RWPE2 (cell line): ENCODE measurements around the gene PLCB1.
A peak's percentile ranks its signal among the peaks of the same experiment; 100 is the strongest.

ENCODE experiments used
- ATAC-seq: fragments of 200-7000 bp; cut with Tn5 transposase; 3 replicates; pipeline ENCODE4 v1.9.1; 2021; ENCODE audit warnings: low read depth
- DNase-seq: peaks from one replicate; pipeline ENCODE4 v3.0.0-alpha.2; 2020; ENCODE audit warnings: low spot score
- H3K27ac ChIP-seq: fragments of 450-650 bp; 2 replicates; pipeline ENCODE4 v1.5.1; 2017; ENCODE audit warnings: mild to moderate bottlenecking; ENCODE audit not compliant: poor library complexity, severe bottlenecking
- H3K27me3 ChIP-seq: fragments of 250-450 bp; sonication (Bioruptor Pico); 2 replicates; pipeline ENCODE4 v1.5.1; 2021; ENCODE audit warnings: mild to moderate bottlenecking, moderate library complexity; ENCODE audit not compliant: insufficient read depth, poor library complexity, severe bottlenecking
- H3K36me3 ChIP-seq: fragments of 250-450 bp; sonication (Bioruptor Pico); 2 replicates; pipeline ENCODE4 v1.5.1; 2020; ENCODE audit warnings: low read depth, mild to moderate bottlenecking, moderate library complexity
- H3K4me1 ChIP-seq: fragments of 250-450 bp; sonication (Bioruptor Pico); 2 replicates; pipeline ENCODE4 v1.5.1; 2021; ENCODE audit warnings: mild to moderate bottlenecking, moderate library complexity; ENCODE audit not compliant: insufficient read depth, poor library complexity, severe bottlenecking
- H3K4me3 ChIP-seq: fragments of 250-450 bp; sonication (Bioruptor Pico); 2 replicates; pipeline ENCODE4 v1.5.1; 2021; ENCODE audit warnings: mild to moderate bottlenecking, moderate library complexity; ENCODE audit not compliant: severe bottlenecking
- H3K9me3 ChIP-seq: fragments of 250-450 bp; sonication (Bioruptor Pico); 2 replicates; pipeline ENCODE4 v1.5.1; 2021; ENCODE audit warnings: mild to moderate bottlenecking, moderate library complexity; ENCODE audit not compliant: severe bottlenecking
- TF ChIP-seq, protein P1 (sequence below): fragments of 450-650 bp; IDR thresholded peaks from one replicate; pipeline ENCODE4 v1.5.1; 2017; ENCODE audit warnings: mild to moderate bottlenecking, moderate library complexity; ENCODE audit not compliant: poor library complexity, severe bottlenecking

PLCB1 gene

DNA sequence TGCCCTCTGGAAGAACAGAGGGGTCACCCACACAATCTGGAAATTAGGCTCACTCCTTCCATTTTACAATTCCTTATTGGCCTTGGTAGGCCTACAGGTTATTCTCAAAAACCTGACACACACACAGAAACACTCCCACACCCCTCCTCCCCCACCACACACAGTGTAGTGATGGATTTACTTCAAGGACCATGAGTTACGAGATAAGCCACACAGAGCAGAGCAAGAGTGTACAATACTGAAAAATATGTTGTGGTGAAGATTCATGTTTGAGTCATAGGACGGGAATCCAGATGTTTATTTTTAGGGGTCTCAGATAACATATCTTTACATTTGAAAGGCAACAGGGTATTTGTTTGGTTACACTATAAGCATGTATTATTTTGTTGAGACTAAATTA lies 291.9 kb downstream of the PLCB1 start:
- H3K27me3 ChIP-seq: no peaks in the 10 kb centered on the region
- no peaks in the 10 kb centered on the region for H3K9me3 ChIP-seq
- no peak for DNase-seq
- H3K27ac ChIP-seq: no peak overlapping the region
- no peaks in the 10 kb centered on the region for H3K4me1 ChIP-seq
- TF ChIP-seq, protein P1, sequence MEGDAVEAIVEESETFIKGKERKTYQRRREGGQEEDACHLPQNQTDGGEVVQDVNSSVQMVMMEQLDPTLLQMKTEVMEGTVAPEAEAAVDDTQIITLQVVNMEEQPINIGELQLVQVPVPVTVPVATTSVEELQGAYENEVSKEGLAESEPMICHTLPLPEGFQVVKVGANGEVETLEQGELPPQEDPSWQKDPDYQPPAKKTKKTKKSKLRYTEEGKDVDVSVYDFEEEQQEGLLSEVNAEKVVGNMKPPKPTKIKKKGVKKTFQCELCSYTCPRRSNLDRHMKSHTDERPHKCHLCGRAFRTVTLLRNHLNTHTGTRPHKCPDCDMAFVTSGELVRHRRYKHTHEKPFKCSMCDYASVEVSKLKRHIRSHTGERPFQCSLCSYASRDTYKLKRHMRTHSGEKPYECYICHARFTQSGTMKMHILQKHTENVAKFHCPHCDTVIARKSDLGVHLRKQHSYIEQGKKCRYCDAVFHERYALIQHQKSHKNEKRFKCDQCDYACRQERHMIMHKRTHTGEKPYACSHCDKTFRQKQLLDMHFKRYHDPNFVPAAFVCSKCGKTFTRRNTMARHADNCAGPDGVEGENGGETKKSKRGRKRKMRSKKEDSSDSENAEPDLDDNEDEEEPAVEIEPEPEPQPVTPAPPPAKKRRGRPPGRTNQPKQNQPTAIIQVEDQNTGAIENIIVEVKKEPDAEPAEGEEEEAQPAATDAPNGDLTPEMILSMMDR: no peak
- no peaks in the 10 kb centered on the region for H3K36me3 ChIP-seq
- no peak overlapping the region for H3K4me3 ChIP-seq
- peak; percentile 59; the same call in 2 of the 3 replicates for ATAC-seq

DNA sequence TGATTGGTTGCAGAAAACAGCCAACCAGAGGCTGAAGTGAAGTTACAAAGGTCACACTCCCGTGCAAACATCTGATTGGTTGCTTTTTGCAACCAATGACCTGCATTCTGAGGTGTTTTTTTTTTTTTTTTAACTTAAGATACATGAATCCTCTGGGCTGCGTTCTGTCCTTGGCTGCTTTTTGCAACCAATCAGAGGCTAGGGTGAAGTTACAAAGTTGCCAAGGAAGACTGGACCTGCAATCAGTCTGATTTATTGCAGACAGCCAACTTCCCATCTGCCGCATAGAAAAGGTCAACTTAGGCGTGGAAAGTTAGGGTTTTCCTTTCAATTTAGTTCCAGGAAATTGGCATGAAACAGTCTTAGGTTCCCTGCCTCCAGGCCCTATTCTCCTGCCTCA lies 292.9 kb downstream of the PLCB1 start:
- H3K27me3 ChIP-seq: no peaks in the 10 kb centered on the region
- no peak for DNase-seq
- H3K27ac ChIP-seq: no peak overlapping the region
- H3K9me3 ChIP-seq: no peaks in the 10 kb centered on the region
- H3K4me3 ChIP-seq: no peak overlapping the region
- TF ChIP-seq, protein P1: no peak
- ATAC-seq: no peak
- H3K4me1 ChIP-seq: no peaks in the 10 kb centered on the region
- H3K36me3 ChIP-seq: no peaks in the 10 kb centered on the region

DNA sequence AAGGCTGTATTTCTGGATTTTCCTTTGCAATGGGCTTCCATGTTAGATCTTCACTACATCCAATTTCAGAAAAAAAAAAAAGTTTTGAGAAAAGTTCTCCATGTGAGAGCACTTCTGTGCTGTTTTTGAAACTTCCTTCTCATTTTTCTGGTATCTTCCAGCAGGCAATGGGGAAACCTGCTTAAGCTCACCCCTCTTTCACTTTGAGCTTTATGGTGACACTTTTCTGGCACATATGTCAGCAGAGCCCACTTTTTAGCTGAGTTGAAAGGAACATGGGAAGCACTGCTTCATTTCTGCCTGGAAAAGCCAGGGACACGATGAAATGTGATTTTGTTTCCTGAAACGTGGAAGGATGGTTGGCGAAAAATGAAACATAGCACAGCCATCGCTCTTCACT lies 293.7 kb downstream of the PLCB1 start:
- Histone ChIP-seq H3K27me3 (no peaks in the 10 kb centered on the region), H3K4me3 (no peak overlapping the region), H3K36me3 (no peaks in the 10 kb centered on the region), H3K4me1 (no peaks in the 10 kb centered on the region), H3K27ac (no peak overlapping the region), H3K9me3 (no peaks in the 10 kb centered on the region)
- ATAC-seq (no peak), DNase-seq (no peak)
- TF ChIP-seq, protein P1: no peak

DNA sequence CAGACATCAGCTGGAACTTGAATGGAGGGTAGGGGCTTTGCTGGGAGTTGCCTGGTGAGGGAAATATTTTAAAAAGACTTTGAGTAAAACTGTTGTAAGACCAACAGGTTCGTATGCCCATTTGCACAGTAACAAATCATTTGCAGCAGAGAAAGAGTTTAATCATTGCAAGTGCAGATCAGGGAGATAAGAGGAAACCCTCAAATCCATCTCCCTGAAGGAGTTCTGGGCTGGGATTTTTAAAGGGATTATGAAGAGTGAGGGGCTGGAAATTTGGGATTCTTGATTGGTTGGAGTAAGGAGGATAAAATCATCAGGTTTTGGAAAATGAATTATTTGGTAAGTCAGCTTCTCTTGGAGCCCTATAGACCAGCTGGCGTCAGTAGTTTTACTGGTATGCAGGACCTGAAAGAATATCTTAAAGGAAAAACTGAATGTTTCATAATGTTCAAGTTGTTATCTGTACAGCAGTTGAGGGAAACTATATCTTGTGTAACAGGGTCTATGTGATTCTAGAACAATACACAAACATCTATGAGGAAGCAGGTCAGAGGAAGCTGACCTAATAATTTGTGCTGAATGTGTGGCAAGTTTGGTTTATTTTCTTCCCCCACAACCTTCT lies 295.5 kb downstream of the PLCB1 start:
- ATAC-seq (no peak), DNase-seq (no peak)
- Histone ChIP-seq H3K27ac (no peak overlapping the region), H3K4me1 (no peaks in the 10 kb centered on the region), H3K9me3 (no peaks in the 10 kb centered on the region), H3K4me3 (no peak overlapping the region), H3K27me3 (no peaks in the 10 kb centered on the region), H3K36me3 (no peaks in the 10 kb centered on the region)
- TF ChIP-seq, protein P1: no peak

DNA sequence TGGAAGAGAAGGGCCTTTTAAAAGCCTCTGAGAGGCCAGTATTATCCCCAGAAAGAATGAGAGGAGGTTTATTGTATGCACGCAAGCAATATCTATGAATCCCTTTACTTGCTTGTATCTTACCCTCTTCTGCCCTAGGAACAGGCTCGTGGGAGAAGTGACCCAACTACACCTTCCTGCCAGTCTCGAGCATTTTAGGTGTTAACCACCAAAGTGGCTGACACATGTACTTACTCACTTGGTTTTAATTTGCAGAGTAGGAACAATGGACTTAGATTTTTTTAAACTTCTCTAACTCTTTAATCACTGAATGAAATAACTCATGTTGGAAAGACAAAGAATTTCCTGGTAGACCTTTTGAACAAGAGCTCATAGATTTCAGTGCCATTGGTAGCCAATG lies 296.9 kb downstream of the PLCB1 start:
- TF ChIP-seq, protein P1: no peak
- ATAC-seq: no peak
- Histone ChIP-seq H3K9me3 (no peaks in the 10 kb centered on the region), H3K27ac (no peak overlapping the region), H3K36me3 (no peaks in the 10 kb centered on the region), H3K4me1 (no peaks in the 10 kb centered on the region), H3K4me3 (no peak overlapping the region), H3K27me3 (no peaks in the 10 kb centered on the region)
- no peak for DNase-seq
